ENCODE data around the gene LMAN2L.

DNA sequence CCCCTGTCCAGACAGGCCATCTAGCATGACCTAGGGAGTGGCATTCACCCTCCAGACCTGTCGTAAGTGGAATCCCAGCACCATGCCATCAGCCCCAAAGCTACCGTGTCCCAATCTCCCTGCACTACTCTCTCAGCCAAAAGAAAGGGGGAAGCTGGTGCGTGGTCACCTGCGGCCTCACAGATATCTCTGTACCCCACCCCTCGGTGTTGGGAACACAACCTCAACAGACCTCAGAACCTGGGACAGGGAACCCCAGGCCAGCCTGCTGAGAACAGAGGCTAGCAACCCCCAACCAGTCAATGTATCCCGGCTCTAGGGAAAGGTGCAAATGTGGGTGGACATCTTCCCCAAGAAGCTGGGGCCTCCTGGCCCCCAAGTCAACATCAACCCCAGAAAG is 38.2 kb downstream of the LMAN2L start:
- TF ChIP-seq EZH2phosphoT487 (IDR thresholded peaks at IDR 0.05; ENCODE audit: borderline replicate concordance, low read length) = no peak
- TF ChIP-seq, protein P1, sequence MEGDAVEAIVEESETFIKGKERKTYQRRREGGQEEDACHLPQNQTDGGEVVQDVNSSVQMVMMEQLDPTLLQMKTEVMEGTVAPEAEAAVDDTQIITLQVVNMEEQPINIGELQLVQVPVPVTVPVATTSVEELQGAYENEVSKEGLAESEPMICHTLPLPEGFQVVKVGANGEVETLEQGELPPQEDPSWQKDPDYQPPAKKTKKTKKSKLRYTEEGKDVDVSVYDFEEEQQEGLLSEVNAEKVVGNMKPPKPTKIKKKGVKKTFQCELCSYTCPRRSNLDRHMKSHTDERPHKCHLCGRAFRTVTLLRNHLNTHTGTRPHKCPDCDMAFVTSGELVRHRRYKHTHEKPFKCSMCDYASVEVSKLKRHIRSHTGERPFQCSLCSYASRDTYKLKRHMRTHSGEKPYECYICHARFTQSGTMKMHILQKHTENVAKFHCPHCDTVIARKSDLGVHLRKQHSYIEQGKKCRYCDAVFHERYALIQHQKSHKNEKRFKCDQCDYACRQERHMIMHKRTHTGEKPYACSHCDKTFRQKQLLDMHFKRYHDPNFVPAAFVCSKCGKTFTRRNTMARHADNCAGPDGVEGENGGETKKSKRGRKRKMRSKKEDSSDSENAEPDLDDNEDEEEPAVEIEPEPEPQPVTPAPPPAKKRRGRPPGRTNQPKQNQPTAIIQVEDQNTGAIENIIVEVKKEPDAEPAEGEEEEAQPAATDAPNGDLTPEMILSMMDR (IDR thresholded peaks at IDR 0.05; ENCODE audit: low read depth, low read length, poor library complexity, severe bottlenecking) = no peak

Measured in DOHH2 (cell line).